GM10266 (cell line): ENCODE results near the gene PSAP.

Source experiments
- DNase-seq: peaks from one replicate; pipeline ENCODE4 v3.0.0; 2012; ENCODE audit errors: extremely low spot score
- TF ChIP-seq, protein P1 (sequence below): IDR thresholded peaks from 2 replicates; pipeline ENCODE4 v1.5.1; 2012; ENCODE audit warnings: mild to moderate bottlenecking, low read depth; ENCODE audit not compliant: control insufficient read depth, insufficient read depth; ENCODE audit errors: missing control alignments

PSAP gene

GRCh38 chr10:71769279-71769823, 81.7 kb downstream of the PSAP start:
- TF ChIP-seq, protein P1, sequence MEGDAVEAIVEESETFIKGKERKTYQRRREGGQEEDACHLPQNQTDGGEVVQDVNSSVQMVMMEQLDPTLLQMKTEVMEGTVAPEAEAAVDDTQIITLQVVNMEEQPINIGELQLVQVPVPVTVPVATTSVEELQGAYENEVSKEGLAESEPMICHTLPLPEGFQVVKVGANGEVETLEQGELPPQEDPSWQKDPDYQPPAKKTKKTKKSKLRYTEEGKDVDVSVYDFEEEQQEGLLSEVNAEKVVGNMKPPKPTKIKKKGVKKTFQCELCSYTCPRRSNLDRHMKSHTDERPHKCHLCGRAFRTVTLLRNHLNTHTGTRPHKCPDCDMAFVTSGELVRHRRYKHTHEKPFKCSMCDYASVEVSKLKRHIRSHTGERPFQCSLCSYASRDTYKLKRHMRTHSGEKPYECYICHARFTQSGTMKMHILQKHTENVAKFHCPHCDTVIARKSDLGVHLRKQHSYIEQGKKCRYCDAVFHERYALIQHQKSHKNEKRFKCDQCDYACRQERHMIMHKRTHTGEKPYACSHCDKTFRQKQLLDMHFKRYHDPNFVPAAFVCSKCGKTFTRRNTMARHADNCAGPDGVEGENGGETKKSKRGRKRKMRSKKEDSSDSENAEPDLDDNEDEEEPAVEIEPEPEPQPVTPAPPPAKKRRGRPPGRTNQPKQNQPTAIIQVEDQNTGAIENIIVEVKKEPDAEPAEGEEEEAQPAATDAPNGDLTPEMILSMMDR: no peak
- DNase-seq: peak; percentile 62

GRCh38 chr10:71767420-71768035, 83.5 kb downstream of the PSAP start:
- DNase-seq: no peak
- TF ChIP-seq, protein P1: no peak

GRCh38 chr10:71766717-71767419, 84.2 kb downstream of the PSAP start:
- TF ChIP-seq, protein P1: no peak
- DNase-seq: no peak
